ENCODE measurements around the gene HOTAIR. TPM values are rescaled to one million over a fixed set of nuclear protein-coding genes. Genes with fewer than 3 reads are reported as not detected.

Gene HOTAIR
- total and polyA plus RNA-seq, 4 donors = 9.7 TPM; not detected in 3

DNA sequence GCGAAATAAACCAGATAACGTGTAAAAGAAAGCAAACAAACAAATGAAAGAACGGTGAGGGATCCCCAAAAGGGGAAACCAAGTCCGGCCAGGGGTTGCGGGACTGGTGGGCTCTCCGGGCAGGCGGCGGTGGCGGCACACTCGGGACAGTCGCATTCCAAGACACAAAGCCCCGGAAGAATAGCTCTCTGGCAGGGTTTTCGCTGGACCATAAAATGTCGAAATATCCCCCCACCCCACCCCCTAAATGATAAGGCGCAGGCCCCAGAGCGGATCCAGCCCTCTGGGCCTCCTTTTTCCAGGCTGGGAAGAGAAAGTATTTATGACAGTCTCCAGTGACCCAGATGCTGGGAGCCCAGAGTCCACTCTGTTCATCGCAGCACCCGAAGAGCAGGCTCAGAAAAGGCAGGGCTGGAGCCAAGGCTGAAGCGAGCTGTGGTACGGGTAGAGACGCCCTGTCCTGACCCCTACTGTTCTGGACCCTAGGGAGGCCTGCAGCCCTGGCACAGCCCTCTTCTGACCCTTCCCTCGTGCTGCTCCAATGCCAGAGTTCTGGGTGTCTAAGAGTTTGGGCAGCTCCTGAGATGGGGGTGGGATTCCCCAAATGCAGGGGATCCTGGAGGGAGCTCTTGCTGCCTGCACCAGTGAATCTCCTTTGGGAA is 31.9 kb upstream of the HOTAIR start:
- H3K27ac ChIP-seq (ENCODE audit: low read depth in 1 of 2, low read length in 2 of 2) = no peak overlapping the region
- DNase-seq (peak in 1 of 2 donors; percentile 25), ATAC-seq (ENCODE audit: low FRiP score) (no peak)
- H3K4me3 ChIP-seq (ENCODE audit: low read length in 2 of 2) = no peak overlapping the region
- intact Hi-C loops (cut with DNase I) = loop anchor here (1.0 to 5.0 kb wide), 2 partner anchors 195 to 201 kb away; no protein-coding TSS in a partner anchor
- H3K36me3 ChIP-seq (ENCODE audit: control insufficient read depth in 1 of 2, insufficient read depth in 2 of 2, low read length in 1 of 2) = no peaks in the 10 kb centered on the region
- 80 to 87% methylated on average over 22 of the region's 22 CpGs for WGBS, 2 donors
- H3K4me1 ChIP-seq (ENCODE audit: control insufficient read depth in 1 of 2, insufficient read depth in 2 of 2, low read length in 2 of 2) = no peaks in the 10 kb centered on the region
- H3K27me3 ChIP-seq (ENCODE audit: control insufficient read depth in 1 of 2, insufficient read depth in 2 of 2, low read length in 1 of 2) = no peaks in the 10 kb centered on the region
- H3K9me3 ChIP-seq (ENCODE audit: control insufficient read depth, low read length) = no peaks in the 10 kb centered on the region

DNA sequence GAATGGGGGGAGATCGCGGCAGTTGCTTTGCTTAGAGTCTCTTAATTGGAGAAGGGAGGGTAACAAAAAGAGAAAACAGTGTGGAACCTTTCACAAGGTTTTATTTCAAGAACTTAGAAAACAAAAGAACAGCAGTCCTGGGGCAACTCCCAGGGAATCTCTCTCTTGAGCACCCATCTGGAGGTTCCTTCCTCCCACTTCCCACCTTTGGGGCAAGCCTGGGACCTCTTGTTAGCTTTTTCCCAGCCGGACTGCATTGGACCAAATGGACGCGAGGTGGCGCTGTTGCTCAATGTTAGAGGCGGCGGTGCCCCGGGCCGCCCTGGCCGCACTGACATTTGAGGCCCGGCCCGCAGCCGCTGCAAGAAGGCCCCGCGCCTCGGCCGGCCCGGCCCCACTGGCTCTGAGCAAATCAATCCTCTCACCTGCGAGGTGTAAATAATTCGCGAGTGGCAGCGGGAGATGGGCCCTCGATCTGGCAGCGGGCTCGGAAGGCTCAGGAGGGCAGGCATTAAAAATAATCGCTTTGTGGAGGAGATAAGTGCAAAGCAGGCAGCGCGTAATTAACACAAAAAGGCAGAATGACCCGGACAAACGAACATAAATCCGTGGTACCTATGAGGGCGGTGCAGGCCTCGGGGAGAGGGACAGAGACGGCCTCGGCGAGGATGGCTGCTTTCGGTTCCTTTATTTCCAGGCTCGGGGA is 31.3 kb upstream of the HOTAIR start:
- DNase-seq (peak; percentile 89 to 98), ATAC-seq (ENCODE audit: low FRiP score) (peak; percentile 92)
- intact Hi-C loops (cut with DNase I) = loop anchor here (1.0 to 5.0 kb wide), 2 partner anchors 195 to 201 kb away; no protein-coding TSS in a partner anchor
- Histone ChIP-seq H3K36me3 (ENCODE audit: control insufficient read depth in 1 of 2, insufficient read depth in 2 of 2, low read length in 1 of 2) (no peaks in the 10 kb centered on the region), H3K27me3 (ENCODE audit: control insufficient read depth in 1 of 2, insufficient read depth in 2 of 2, low read length in 1 of 2) (no peaks in the 10 kb centered on the region), H3K9me3 (ENCODE audit: control insufficient read depth, low read length) (no peaks in the 10 kb centered on the region), H3K4me3 (ENCODE audit: low read length in 2 of 2) (no peak overlapping the region), H3K27ac (ENCODE audit: low read depth in 1 of 2, low read length in 2 of 2) (no peak overlapping the region), H3K4me1 (ENCODE audit: control insufficient read depth in 1 of 2, insufficient read depth in 2 of 2, low read length in 2 of 2) (no peaks in the 10 kb centered on the region)
- 21 to 24% methylated on average over 39 of the region's 39 CpGs for WGBS, 2 donors

DNA sequence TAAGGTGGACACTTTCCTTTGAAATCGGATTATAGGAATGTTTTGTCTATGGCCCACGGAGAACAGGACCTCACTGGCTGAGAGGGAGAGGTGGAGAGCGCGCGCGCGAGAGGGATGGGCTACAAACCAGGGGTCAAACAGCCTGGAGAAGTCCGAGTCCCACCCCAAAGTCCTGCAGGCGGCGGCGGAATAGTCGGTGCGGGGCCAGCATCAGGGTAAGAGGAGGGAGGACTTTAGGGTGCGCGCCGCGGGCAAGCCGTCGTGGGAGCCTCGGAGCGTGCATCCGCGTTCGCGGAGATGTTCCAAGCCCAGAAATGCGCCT is 30.7 kb upstream of the HOTAIR start:
- peak; percentile 41 to 80 for DNase-seq
- intact Hi-C loops (cut with DNase I) = loop anchor here in 1 of 2 donors (5.0 kb wide), 1 partner anchor 202 kb away; no protein-coding TSS in a partner anchor
- Histone ChIP-seq H3K4me1 (ENCODE audit: control insufficient read depth in 1 of 2, insufficient read depth in 2 of 2, low read length in 2 of 2) (no peaks in the 10 kb centered on the region), H3K9me3 (ENCODE audit: control insufficient read depth, low read length) (no peaks in the 10 kb centered on the region), H3K4me3 (ENCODE audit: low read length in 2 of 2) (no peak overlapping the region), H3K27me3 (ENCODE audit: control insufficient read depth in 1 of 2, insufficient read depth in 2 of 2, low read length in 1 of 2) (no peaks in the 10 kb centered on the region), H3K27ac (ENCODE audit: low read depth in 1 of 2, low read length in 2 of 2) (no peak overlapping the region), H3K36me3 (ENCODE audit: control insufficient read depth in 1 of 2, insufficient read depth in 2 of 2, low read length in 1 of 2) (no peaks in the 10 kb centered on the region)
- no peak for ATAC-seq (ENCODE audit: low FRiP score)
- WGBS, 2 donors = 14 to 16% methylated on average over 26 of the region's 26 CpGs

DNA sequence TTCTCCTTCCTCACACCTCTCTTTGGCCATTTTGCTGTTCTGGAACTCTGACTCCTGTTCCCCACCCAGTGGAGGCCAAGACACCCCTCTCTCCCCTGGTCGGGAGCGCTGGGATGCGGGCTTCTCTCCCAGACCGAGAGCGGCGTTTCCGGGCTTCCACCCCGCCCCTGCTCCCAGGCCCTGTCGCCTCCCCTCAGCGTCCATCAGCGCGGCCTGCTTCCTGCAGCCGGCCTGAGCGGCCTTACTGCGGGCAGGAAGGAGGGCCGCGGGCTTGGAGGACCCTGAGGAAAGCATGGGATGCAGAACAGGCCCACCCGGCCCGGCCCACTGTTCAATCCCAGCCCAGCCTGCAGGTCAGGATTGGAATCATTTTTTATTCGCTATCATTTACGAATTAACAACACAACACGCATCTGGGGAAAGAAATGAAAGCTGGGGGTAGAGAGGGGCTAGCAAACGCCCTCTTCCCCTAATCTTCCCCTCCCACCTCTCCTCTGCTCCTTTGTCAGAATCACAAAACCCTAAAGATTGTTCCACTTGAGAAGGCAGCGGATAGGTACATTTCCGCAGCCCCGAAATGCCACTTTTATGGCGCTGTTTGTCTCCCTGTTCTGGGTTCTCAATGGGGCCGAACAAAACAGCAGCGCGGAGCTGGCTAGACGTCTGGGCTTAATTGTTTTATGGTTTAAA is 30.2 kb upstream of the HOTAIR start:
- H3K27ac ChIP-seq (ENCODE audit: low read depth in 1 of 2, low read length in 2 of 2) = no peak overlapping the region
- intact Hi-C loops (cut with DNase I) = loop anchor here in 1 of 2 donors (5.0 kb wide), 1 partner anchor 202 kb away; no protein-coding TSS in a partner anchor
- H3K27me3 ChIP-seq (ENCODE audit: control insufficient read depth in 1 of 2, insufficient read depth in 2 of 2, low read length in 1 of 2) = no peaks in the 10 kb centered on the region
- no peak overlapping the region for H3K4me3 ChIP-seq (ENCODE audit: low read length in 2 of 2)
- DNase-seq (peak; percentile 45 to 87), ATAC-seq (ENCODE audit: low FRiP score) (peak; percentile 62)
- no peaks in the 10 kb centered on the region for H3K9me3 ChIP-seq (ENCODE audit: control insufficient read depth, low read length)
- H3K36me3 ChIP-seq (ENCODE audit: control insufficient read depth in 1 of 2, insufficient read depth in 2 of 2, low read length in 1 of 2) = no peaks in the 10 kb centered on the region
- WGBS, 2 donors = 52 to 64% methylated on average over 28 to 31 of the region's 31 CpGs
- H3K4me1 ChIP-seq (ENCODE audit: control insufficient read depth in 1 of 2, insufficient read depth in 2 of 2, low read length in 2 of 2) = no peaks in the 10 kb centered on the region

DNA sequence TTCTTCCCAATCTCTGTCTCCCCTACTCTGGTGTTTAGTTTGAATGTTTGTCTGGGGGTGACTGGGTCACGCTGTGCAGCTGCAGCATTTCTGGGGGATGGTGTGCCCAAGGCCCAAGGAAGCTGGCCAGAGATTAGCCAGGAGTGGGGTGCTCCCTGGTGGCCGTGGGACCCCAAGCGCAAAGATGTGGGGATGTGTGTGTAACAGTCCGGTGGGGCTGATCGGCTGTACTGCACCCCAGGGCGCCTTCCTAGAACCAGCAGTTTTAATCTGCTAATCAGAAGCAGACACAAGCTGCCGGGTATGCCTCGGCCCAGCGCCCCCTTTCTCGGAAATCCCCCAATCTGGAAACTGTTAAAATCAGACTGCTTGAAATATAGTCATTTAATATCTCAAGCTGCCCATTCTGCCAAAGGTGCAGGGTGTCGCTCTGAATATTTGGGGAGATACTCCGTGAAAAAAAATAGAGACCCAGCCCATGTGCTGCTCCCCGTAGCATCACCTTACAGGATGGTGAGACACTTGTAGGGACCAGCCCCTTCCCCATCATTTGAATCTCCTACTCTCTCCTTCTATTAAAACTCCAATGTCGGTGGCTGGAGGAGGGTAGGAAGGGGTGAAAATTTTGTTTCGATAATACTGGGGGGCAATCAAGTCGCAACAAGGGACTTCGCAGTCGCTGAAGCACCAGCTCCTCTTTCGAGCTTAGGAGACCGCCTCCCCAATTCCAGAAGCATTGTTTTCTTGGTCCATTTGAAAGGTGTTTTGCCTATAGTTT is 29.5 kb upstream of the HOTAIR start:
- Histone ChIP-seq H3K27ac (ENCODE audit: low read depth in 1 of 2, low read length in 2 of 2) (no peak overlapping the region), H3K36me3 (ENCODE audit: control insufficient read depth in 1 of 2, insufficient read depth in 2 of 2, low read length in 1 of 2) (no peaks in the 10 kb centered on the region), H3K27me3 (ENCODE audit: control insufficient read depth in 1 of 2, insufficient read depth in 2 of 2, low read length in 1 of 2) (no peaks in the 10 kb centered on the region), H3K4me3 (ENCODE audit: low read length in 2 of 2) (no peak overlapping the region), H3K9me3 (ENCODE audit: control insufficient read depth, low read length) (no peaks in the 10 kb centered on the region), H3K4me1 (ENCODE audit: control insufficient read depth in 1 of 2, insufficient read depth in 2 of 2, low read length in 2 of 2) (no peaks in the 10 kb centered on the region)
- ATAC-seq (ENCODE audit: low FRiP score) = no peak
- intact Hi-C loops (cut with DNase I) = no loop called here
- DNase-seq = peak in 1 of 2 donors; percentile 31
- WGBS, 2 donors = 65 to 78% methylated on average over 20 of the region's 20 CpGs

DNA sequence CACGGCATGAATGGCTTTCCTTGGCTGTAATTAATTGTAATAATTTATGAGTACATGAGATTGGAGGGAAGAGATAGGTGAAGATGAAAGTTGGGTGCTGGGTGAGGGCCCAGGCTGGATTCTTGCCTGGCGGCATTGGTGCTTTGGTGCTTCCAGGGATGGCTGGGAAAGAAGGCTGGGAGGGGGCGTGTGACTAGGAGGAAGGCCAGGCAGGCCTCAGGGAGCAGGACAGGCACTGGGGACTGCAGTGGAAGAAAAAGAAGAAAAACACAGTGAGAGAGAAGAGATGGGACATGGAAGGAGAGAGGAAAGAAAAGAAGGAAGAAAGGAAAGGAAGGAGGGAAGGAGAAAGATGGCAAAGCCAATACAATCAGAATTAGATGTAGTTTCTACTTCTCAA is 28.9 kb upstream of the HOTAIR start:
- ATAC-seq (ENCODE audit: low FRiP score) (no peak), DNase-seq (peak in 1 of 2 donors; percentile 32)
- H3K4me1 ChIP-seq (ENCODE audit: control insufficient read depth in 1 of 2, insufficient read depth in 2 of 2, low read length in 2 of 2) = no peaks in the 10 kb centered on the region
- H3K9me3 ChIP-seq (ENCODE audit: control insufficient read depth, low read length) = no peaks in the 10 kb centered on the region
- 74 to 86% methylated on average over 3 of the region's 3 CpGs for WGBS, 2 donors
- H3K36me3 ChIP-seq (ENCODE audit: control insufficient read depth in 1 of 2, insufficient read depth in 2 of 2, low read length in 1 of 2) = no peaks in the 10 kb centered on the region
- intact Hi-C loops (cut with DNase I) = no loop called here
- H3K27ac ChIP-seq (ENCODE audit: low read depth in 1 of 2, low read length in 2 of 2) = no peak overlapping the region
- H3K4me3 ChIP-seq (ENCODE audit: low read length in 2 of 2) = no peak overlapping the region
- H3K27me3 ChIP-seq (ENCODE audit: control insufficient read depth in 1 of 2, insufficient read depth in 2 of 2, low read length in 1 of 2) = no peaks in the 10 kb centered on the region

DNA sequence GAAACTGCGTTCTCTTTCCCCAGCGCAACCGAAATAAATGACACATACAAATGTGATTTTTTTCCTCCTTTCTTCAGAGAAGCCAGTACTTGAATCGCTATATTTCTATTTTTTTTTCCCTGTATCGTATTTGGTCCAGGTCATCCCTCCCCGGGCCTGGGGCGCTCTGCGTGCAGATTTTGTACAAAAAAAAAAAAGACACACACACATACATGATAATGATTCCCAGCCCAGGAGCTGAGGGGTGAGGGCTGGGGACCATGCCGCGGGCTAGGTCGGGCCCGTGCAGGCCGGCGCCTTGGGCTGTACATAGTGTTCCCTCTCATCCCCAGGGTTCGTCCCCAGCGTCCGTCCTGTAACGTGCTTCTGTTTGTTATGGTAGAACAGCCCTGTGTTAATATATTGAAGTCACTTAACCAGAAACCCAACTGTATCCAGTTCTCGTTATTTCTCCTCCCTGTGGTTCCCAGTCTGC is 28.2 kb upstream of the HOTAIR start:
- intact Hi-C loops (cut with DNase I) = no loop called here
- Histone ChIP-seq H3K4me1 (ENCODE audit: control insufficient read depth in 1 of 2, insufficient read depth in 2 of 2, low read length in 2 of 2) (no peaks in the 10 kb centered on the region), H3K9me3 (ENCODE audit: control insufficient read depth, low read length) (no peaks in the 10 kb centered on the region), H3K36me3 (ENCODE audit: control insufficient read depth in 1 of 2, insufficient read depth in 2 of 2, low read length in 1 of 2) (no peaks in the 10 kb centered on the region), H3K4me3 (ENCODE audit: low read length in 2 of 2) (no peak overlapping the region), H3K27ac (ENCODE audit: low read depth in 1 of 2, low read length in 2 of 2) (no peak overlapping the region), H3K27me3 (ENCODE audit: control insufficient read depth in 1 of 2, insufficient read depth in 2 of 2, low read length in 1 of 2) (no peaks in the 10 kb centered on the region)
- peak in 1 of 2 donors; percentile 34 for DNase-seq
- 70 to 81% methylated on average over 19 of the region's 19 CpGs for WGBS, 2 donors
- no peak for ATAC-seq (ENCODE audit: low FRiP score)

DNA sequence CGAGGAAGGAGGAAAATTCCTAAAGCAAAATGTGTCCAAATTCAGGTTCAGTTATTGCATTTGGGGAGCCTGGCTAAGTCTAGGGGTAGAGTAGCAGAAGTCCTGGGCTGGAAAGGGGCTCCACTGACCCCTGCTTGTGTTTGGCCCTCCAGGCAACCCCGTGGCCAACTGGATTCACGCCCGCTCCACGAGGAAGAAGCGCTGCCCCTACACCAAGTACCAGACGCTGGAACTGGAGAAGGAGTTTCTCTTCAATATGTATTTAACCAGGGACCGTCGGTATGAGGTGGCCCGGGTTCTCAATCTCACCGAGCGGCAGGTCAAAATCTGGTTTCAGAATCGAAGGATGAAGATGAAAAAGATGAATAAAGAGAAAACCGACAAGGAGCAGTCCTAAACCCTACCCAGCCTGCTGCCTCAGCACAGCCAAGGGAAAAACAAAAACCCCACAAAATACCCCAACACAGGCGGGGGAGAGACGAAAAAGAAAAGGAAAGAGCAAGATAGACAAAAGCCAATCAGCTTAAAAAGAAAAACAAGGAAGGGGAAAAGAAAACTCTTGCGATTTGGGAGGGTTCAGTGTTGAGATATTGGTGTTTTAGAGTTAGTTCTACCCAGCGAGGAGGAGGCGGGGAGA is 27.6 kb upstream of the HOTAIR start:
- H3K4me3 ChIP-seq (ENCODE audit: low read length in 2 of 2) = no peak overlapping the region
- 62 to 63% methylated on average over 19 of the region's 19 CpGs for WGBS, 2 donors

More for the DNA sequence above, 27.6 kb upstream of the HOTAIR start:
- H3K27me3 ChIP-seq (ENCODE audit: control insufficient read depth in 1 of 2, insufficient read depth in 2 of 2, low read length in 1 of 2) = no peaks in the 10 kb centered on the region
- intact Hi-C loops (cut with DNase I) = no loop called here
- no peak overlapping the region for H3K27ac ChIP-seq (ENCODE audit: low read depth in 1 of 2, low read length in 2 of 2)
- no peaks in the 10 kb centered on the region for H3K9me3 ChIP-seq (ENCODE audit: control insufficient read depth, low read length)
- ATAC-seq (ENCODE audit: low FRiP score) = no peak
- DNase-seq = peak in 1 of 2 donors; percentile 32
- H3K4me1 ChIP-seq (ENCODE audit: control insufficient read depth in 1 of 2, insufficient read depth in 2 of 2, low read length in 2 of 2) = no peaks in the 10 kb centered on the region
- H3K36me3 ChIP-seq (ENCODE audit: control insufficient read depth in 1 of 2, insufficient read depth in 2 of 2, low read length in 1 of 2) = no peaks in the 10 kb centered on the region

All from aorta (tissue), 5 donors.